Mesenchymal stem cell (in vitro differentiated cells and primary cell): Measurements from ENCODE around the gene ETF1.

Experiments used
- DNase-seq: peaks from one replicate; pipeline ENCODE4 v3.0.0-alpha.2; 2013
- H2AFZ ChIP-seq: one replicate; pipeline ENCODE4 v1.6.1; 2013; ENCODE audit warnings: low read depth, mild to moderate bottlenecking, control low read depth, inconsistent platforms, low read length, moderate library complexity
- H2AK5ac ChIP-seq: 2 replicates; pipeline ENCODE4 v1.6.1; 2013; ENCODE audit warnings: low read length, moderate library complexity, mild to moderate bottlenecking, inconsistent platforms; ENCODE audit not compliant: severe bottlenecking
- H2BK120ac ChIP-seq: one replicate; pipeline ENCODE4 v1.6.1; 2013; ENCODE audit warnings: low read depth, mild to moderate bottlenecking, inconsistent platforms, low read length, moderate library complexity
- H2BK12ac ChIP-seq, 2 experiments: one replicate each; pipeline ENCODE4 v1.6.1; 2013; ENCODE audit warnings: inconsistent platforms in 2 of 2, low read length in 2 of 2, mild to moderate bottlenecking in 2 of 2, moderate library complexity in 2 of 2, control low read depth in 1 of 2
- H2BK15ac ChIP-seq: one replicate; pipeline ENCODE4 v1.6.1; 2013; ENCODE audit warnings: mild to moderate bottlenecking, low read depth, inconsistent platforms; ENCODE audit not compliant: poor library complexity, severe bottlenecking
- H2BK5ac ChIP-seq: 2 replicates; pipeline ENCODE4 v1.6.1; 2013; ENCODE audit warnings: low read depth, mild to moderate bottlenecking, low read length, control low read depth, inconsistent platforms; ENCODE audit not compliant: poor library complexity, severe bottlenecking
- H3K14ac ChIP-seq, 2 experiments: one replicate each; pipeline ENCODE4 v1.6.1; 2013; ENCODE audit warnings: inconsistent platforms in 2 of 2, low read length in 2 of 2, control low read depth in 1 of 2, mild to moderate bottlenecking in 1 of 2, moderate library complexity in 1 of 2
- H3K18ac ChIP-seq, 2 experiments: one replicate each; pipeline ENCODE4 v1.6.1; 2013; ENCODE audit warnings: inconsistent platforms in 2 of 2, low read length in 2 of 2, control low read depth in 1 of 2, low read depth in 1 of 2, mild to moderate bottlenecking in 1 of 2
- H3K23ac ChIP-seq, 2 experiments: one replicate each; pipeline ENCODE4 v1.6.1; 2013; ENCODE audit warnings: inconsistent platforms in 2 of 2, low read length in 2 of 2, mild to moderate bottlenecking in 2 of 2, moderate library complexity in 2 of 2, control low read depth in 1 of 2
- H3K27ac ChIP-seq: 2 replicates; pipeline ENCODE4 v1.5.1; 2013; ENCODE audit warnings: mild to moderate bottlenecking, moderate library complexity, low read length, control low read depth, inconsistent platforms; ENCODE audit not compliant: poor library complexity, severe bottlenecking
- H3K27me3 ChIP-seq, 2 experiments: 2 replicates each; pipeline versions ENCODE4 v1.6.1 to v1.7.0; 2013; ENCODE audit warnings: low read length in 2 of 2, mild to moderate bottlenecking in 2 of 2, moderate library complexity in 2 of 2, control low read depth in 1 of 2, inconsistent platforms in 1 of 2; ENCODE audit not compliant: control insufficient read depth in 1 of 2, insufficient read depth in 1 of 2
- H3K36me3 ChIP-seq, 2 experiments: 2 replicates each; pipeline versions ENCODE4 v1.6.1 to v1.7.0; 2013; ENCODE audit warnings: low read length in 2 of 2, control low read depth in 1 of 2, inconsistent platforms in 1 of 2, low read depth in 1 of 2, mild to moderate bottlenecking in 1 of 2; ENCODE audit not compliant: insufficient read depth in 2 of 2, control insufficient read depth in 1 of 2
- H3K4ac ChIP-seq, 2 experiments: one replicate each; pipeline ENCODE4 v1.6.1; 2013; ENCODE audit warnings: inconsistent platforms in 2 of 2, low read length in 2 of 2, mild to moderate bottlenecking in 2 of 2, moderate library complexity in 2 of 2, control low read depth in 1 of 2, low read depth in 1 of 2
- H3K4me1 ChIP-seq: 2 replicates; pipeline ENCODE4 v1.6.1; 2013; ENCODE audit warnings: low read depth, low read length, control low read depth; ENCODE audit not compliant: control insufficient read depth, insufficient read depth
- H3K4me2 ChIP-seq: 2 replicates; pipeline ENCODE4 v1.6.1; 2013; ENCODE audit warnings: low read length, mild to moderate bottlenecking, inconsistent platforms; ENCODE audit not compliant: poor library complexity, severe bottlenecking
- H3K4me3 ChIP-seq, 2 experiments: 2 replicates each; pipeline versions ENCODE4 v1.5.1 to v1.7.0; 2013; ENCODE audit warnings: low read length in 2 of 2, mild to moderate bottlenecking in 2 of 2, control low read depth in 1 of 2, low read depth in 1 of 2; ENCODE audit not compliant: insufficient read depth in 1 of 2
- H3K79me1 ChIP-seq: replicated peaks from 2 replicates; pipeline ENCODE4 v1.6.1; 2013; ENCODE audit warnings: mild to moderate bottlenecking, control low read depth, low read length, inconsistent platforms; ENCODE audit not compliant: poor library complexity, severe bottlenecking
- H3K9ac ChIP-seq: 2 replicates; pipeline ENCODE4 v1.7.0; 2013; ENCODE audit warnings: mild to moderate bottlenecking, low read length, moderate library complexity
- H3K9me3 ChIP-seq: 2 replicates; pipeline ENCODE4 v1.7.0; 2013; ENCODE audit warnings: mild to moderate bottlenecking, low read length; ENCODE audit not compliant: control insufficient read depth
- H4K8ac ChIP-seq: one replicate; pipeline ENCODE4 v1.6.1; 2013; ENCODE audit warnings: inconsistent platforms, mild to moderate bottlenecking, low read length, moderate library complexity
- H4K91ac ChIP-seq: one replicate; pipeline ENCODE4 v1.6.1; 2013; ENCODE audit warnings: mild to moderate bottlenecking, low read length, inconsistent platforms
- WGBS: methylation state at CpG from one replicate; pipeline ENCODE4 v1.1.7; 2013; ENCODE audit warnings: mixed read lengths; 5-methylcytosine and 5-hydroxymethylcytosine counted together

Gene ETF1

DNA sequence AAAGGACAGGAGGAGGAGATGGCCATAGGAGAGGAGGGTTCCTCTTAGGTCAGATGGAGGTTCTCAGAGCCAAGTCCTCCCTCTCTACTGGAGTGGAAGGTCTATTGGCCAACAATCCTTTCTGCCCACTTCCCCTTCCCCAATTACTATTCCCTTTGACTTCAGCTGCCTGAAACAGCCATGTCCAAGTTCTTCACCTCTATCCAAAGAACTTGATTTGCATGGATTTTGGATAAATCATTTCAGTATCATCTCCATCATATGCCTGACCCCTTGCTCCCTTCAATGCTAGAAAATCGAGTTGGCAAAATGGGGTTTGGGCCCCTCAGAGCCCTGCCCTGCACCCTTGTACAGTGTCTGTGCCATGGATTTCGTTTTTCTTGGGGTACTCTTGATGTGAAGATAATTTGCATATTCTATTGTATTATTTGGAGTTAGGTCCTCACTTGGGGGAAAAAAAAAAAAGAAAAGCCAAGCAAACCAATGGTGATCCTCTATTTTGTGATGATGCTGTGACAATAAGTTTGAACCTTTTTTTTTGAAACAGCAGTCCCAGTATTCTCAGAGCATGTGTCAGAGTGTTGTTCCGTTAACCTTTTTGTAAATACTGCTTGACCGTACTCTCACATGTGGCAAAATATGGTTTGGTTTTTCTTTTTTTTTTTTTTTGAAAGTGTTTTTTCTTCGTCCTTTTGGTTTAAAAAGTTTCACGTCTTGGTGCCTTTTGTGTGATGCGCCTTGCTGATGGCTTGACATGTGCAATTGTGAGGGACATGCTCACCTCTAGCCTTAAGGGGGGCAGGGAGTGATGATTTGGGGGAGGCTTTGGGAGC, 74.7 kb downstream of the ETF1 start:
- Histone ChIP-seq H2BK5ac (no peak overlapping the region), H3K27me3 (no peaks in the 10 kb centered on the region), H3K9me3 (no peaks in the 10 kb centered on the region), H3K36me3 (peaks cover 13 to 16% of the 10 kb centered on the region in 2 experiments), H3K9ac (peak overlapping the region; percentile 94), H3K79me1 (peaks cover 5% of the 10 kb centered on the region), H4K91ac (no peak overlapping the region), H3K4me2 (no peak overlapping the region), H2BK12ac (no peak overlapping the region), H2AFZ (no peak overlapping the region), H3K27ac (no peak overlapping the region), H3K4me3 (no peak overlapping the region), H2BK120ac (no peak overlapping the region), H3K18ac (no peak overlapping the region), H2BK15ac (no peak overlapping the region), H3K14ac (no peak overlapping the region), H2AK5ac (no peak overlapping the region), H4K8ac (no peak overlapping the region), H3K4ac (no peak overlapping the region), H3K4me1 (peaks cover 25% of the 10 kb centered on the region), H3K23ac (no peak overlapping the region)
- peak; percentile 88 for DNase-seq
- 79% methylated on average over 7 of the region's 7 CpGs for WGBS

DNA sequence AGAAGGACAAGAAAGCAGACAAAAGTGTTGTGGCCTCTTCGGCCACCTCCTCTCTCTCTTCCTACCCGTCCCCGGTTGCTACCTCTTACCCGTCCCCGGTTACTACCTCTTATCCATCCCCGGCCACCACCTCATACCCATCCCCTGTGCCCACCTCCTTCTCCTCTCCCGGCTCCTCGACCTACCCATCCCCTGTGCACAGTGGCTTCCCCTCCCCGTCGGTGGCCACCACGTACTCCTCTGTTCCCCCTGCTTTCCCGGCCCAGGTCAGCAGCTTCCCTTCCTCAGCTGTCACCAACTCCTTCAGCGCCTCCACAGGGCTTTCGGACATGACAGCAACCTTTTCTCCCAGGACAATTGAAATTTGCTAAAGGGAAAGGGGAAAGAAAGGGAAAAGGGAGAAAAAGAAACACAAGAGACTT, 75.3 kb downstream of the ETF1 start:
- Histone ChIP-seq H2BK12ac (no peak overlapping the region), H4K8ac (no peak overlapping the region), H2BK15ac (no peak overlapping the region), H2AK5ac (no peak overlapping the region), H2BK5ac (no peak overlapping the region), H2BK120ac (no peak overlapping the region), H3K4me2 (no peak overlapping the region), H3K79me1 (peaks cover 5% of the 10 kb centered on the region), H3K23ac (no peak overlapping the region), H3K9me3 (no peaks in the 10 kb centered on the region), H3K4me3 (no peak overlapping the region), H3K4ac (no peak overlapping the region), H3K27ac (no peak overlapping the region), H3K9ac (peak overlapping the region; percentile 94), H3K14ac (no peak overlapping the region), H3K4me1 (peaks cover 27% of the 10 kb centered on the region), H4K91ac (no peak overlapping the region), H3K36me3 (peaks cover 13 to 16% of the 10 kb centered on the region in 2 experiments), H3K27me3 (no peaks in the 10 kb centered on the region), H2AFZ (no peak overlapping the region), H3K18ac (no peak overlapping the region)
- peak; percentile 50 for DNase-seq
- 95% methylated on average over 13 of the region's 14 CpGs for WGBS

- H3K14ac ChIP-seq = no peak overlapping the region
- H3K23ac ChIP-seq = no peak overlapping the region
- H2BK120ac ChIP-seq = no peak overlapping the region
- H2BK12ac ChIP-seq = no peak overlapping the region
- DNase-seq = peak; percentile 62
- H3K27ac ChIP-seq = no peak overlapping the region
- WGBS = 97% methylated on average over 45 of the region's 45 CpGs
- H3K4ac ChIP-seq = no peak overlapping the region
- H3K4me1 ChIP-seq = peaks cover 27% of the 10 kb centered on the region
- H3K36me3 ChIP-seq = peaks cover 13 to 16% of the 10 kb centered on the region in 2 experiments
- H3K79me1 ChIP-seq = peaks cover 5% of the 10 kb centered on the region
- H4K91ac ChIP-seq = no peak overlapping the region
- no peak overlapping the region for H3K18ac ChIP-seq
- H3K27me3 ChIP-seq = no peaks in the 10 kb centered on the region
- peak overlapping the region; percentile 77 to 92 for H3K4me3 ChIP-seq
- peak overlapping the region; percentile 94 for H3K9ac ChIP-seq
- H3K9me3 ChIP-seq = no peaks in the 10 kb centered on the region
- no peak overlapping the region for H2AFZ ChIP-seq
- H2BK5ac ChIP-seq = no peak overlapping the region
- H2BK15ac ChIP-seq = no peak overlapping the region
- H2AK5ac ChIP-seq = no peak overlapping the region
- H3K4me2 ChIP-seq = peak overlapping the region; percentile 84
- H4K8ac ChIP-seq = no peak overlapping the region
These were observed 75.9 kb downstream of the ETF1 start for GRCh38 chr5:138466900-138467710.
